Measurements from ENCODE around the gene ARHGAP26.
"Not testable (repeated sequence)": the region's sequence is repeated elsewhere in the genome, so short reads cannot be mapped to it uniquely, and the experiment has no call there.

ARHGAP26 gene

GRCh38 chr5:143196601-143197259, 426.6 kb downstream of the ARHGAP26 start:
- TF ChIP-seq CTCF (IDR thresholded peaks at IDR 0.05; ENCODE audit: borderline replicate concordance, insufficient read depth, low read depth, low read length): no peak
- no peak overlapping the region for H3K4me3 ChIP-seq (ENCODE audit: low read depth, low read length)

DNA sequence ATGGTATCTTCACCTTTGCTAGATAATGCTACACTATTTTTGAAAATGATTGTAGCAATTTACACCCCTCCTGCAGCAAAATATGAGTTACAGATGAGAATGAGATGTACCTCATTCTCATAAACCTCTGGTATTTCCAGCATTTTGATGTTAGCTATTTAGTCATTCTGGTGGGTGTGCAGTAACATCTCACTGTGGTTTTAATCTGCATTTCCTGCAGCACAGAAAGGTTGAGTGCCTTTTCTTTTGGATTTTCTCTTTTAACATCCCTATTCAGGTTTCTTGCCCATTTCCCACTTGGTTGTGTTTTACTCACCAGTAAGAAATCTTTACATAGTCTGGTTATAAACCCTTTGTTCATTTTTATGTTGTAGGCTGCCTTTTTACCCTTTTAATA, 427.1 kb downstream of the ARHGAP26 start:
- TF ChIP-seq CTCF (IDR thresholded peaks at IDR 0.05; ENCODE audit: borderline replicate concordance, insufficient read depth, low read depth, low read length): no peak
- H3K4me3 ChIP-seq (ENCODE audit: low read depth, low read length): no peak overlapping the region

DNA sequence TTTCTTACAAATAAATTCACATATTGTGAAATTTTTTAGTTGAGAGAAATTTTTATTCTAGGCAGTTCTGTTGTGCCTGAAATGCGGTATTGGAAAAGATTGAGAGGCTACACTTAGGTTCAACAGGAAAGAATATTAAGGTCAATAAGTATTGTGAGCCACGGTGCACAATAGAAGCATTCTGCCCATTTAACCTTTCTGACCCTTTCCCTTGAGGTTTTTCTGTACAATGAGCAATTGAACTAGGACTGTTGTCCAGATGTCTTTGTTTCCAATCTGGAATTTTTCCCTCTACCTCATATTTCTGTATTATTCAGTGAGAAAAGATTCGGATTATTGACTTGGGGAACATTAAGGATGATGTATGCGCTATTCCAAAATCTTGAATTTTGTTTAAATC, 428.2 kb downstream of the ARHGAP26 start:
- no peak overlapping the region for H3K4me3 ChIP-seq (ENCODE audit: low read depth, low read length)
- TF ChIP-seq CTCF (IDR thresholded peaks at IDR 0.05; ENCODE audit: borderline replicate concordance, insufficient read depth, low read depth, low read length): no peak

- no peak for TF ChIP-seq CTCF (IDR thresholded peaks at IDR 0.05; ENCODE audit: borderline replicate concordance, insufficient read depth, low read depth, low read length)
- H3K4me3 ChIP-seq (ENCODE audit: low read depth, low read length): no peak overlapping the region
Observed at GRCh38 chr5:143199161-143199560, 429.0 kb downstream of the ARHGAP26 start.

DNA sequence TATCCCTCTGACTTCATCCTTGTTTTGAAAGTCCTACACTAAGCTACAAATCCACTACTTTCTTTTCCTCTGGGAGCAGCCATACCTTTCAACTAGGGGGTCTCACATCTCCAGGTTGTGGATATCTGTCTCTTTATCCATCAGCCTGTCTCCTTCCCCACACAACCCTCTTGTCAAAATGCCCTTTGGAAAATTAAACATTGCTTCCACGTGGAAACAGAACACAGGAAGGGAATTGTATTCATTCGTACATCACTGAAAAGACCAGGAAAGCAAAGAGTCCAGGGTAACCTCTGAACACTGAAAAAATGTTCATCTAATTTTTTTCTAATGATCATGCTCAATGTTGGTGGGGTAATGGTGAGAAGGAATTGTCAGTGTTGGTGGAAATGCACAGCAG, 429.7 kb downstream of the ARHGAP26 start:
- no peak for TF ChIP-seq CTCF (IDR thresholded peaks at IDR 0.05; ENCODE audit: borderline replicate concordance, insufficient read depth, low read depth, low read length)
- no peak overlapping the region for H3K4me3 ChIP-seq (ENCODE audit: low read depth, low read length)

DNA sequence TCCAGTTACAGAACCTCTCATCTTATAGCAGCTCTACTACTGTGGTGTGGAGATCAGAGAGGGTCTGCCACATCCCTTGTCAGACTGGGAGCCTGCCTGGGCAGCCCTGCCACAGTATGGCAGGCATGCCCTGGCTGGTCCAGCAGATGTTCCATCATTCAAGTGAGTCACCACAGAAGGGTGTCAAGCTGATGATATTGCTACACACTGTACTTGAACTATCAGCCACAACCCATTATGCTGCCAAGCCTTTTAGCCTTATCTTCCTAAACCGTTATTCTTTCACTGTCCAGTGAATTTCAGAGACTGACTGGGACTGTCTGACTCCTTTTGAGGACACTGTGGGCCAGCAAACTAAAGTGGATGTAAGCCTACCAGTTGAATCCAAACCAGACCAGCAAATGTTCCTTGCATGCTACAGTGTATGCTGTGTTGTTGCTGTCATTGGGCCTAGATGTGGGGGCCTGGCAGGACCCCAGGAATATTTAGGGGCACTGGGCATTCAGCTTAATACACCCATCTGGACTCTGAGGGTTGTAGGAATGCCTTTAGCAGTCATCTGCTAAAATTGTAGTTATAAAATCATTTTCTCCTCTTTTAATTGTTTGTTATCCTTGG, 430.7 kb downstream of the ARHGAP26 start:
- no peak for TF ChIP-seq CTCF (IDR thresholded peaks at IDR 0.05; ENCODE audit: borderline replicate concordance, insufficient read depth, low read depth, low read length)

DNA sequence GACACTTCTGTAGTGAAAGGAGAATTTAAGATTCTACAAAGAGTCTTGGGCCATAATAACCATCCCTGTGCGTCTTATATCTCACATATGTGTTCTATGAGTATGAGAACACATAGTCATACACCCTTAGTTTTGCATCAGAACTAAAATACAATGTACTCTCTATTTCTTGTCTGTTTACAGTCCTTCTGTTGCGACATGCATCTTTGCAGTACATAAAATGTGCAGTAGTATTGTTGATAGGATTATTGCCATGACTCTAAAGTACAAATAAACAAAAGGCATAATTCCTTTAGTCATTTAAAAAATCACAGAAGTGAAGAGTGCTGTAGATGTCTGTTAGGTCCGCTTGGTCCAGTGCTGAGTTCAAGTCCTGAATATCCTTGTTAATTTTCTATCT, 431.4 kb downstream of the ARHGAP26 start:
- H3K4me3 ChIP-seq (ENCODE audit: low read depth, low read length): no peak overlapping the region
- TF ChIP-seq CTCF (IDR thresholded peaks at IDR 0.05; ENCODE audit: borderline replicate concordance, insufficient read depth, low read depth, low read length): no peak

More for the DNA sequence above, 430.7 kb downstream of the ARHGAP26 start:
- no peak overlapping the region for H3K4me3 ChIP-seq (ENCODE audit: low read depth, low read length)

GRCh38 chr5:143203301-143203956, 433.3 kb downstream of the ARHGAP26 start:
- H3K4me3 ChIP-seq (ENCODE audit: low read depth, low read length): not testable (repeated sequence)
